Astrocyte (in vitro differentiated cells and primary cell): ENCODE data around the gene CYBC1. TPM values are rescaled to one million over a fixed set of nuclear protein-coding genes. Genes with fewer than 3 reads are reported as not detected.

Experiments
- DNase-seq: peaks from one replicate; pipeline ENCODE4 v3.0.0-alpha.2; 2010; ENCODE audit warnings: low read depth
- FAIRE-seq: peaks from 2 replicates; lab custom pipeline; 2011; peaks lifted over from hg19 to GRCh38; lab: Jason Lieb, UNC
- H2AFZ ChIP-seq: 2 replicates; pipeline ENCODE4 v1.6.0; 2012; ENCODE audit warnings: low read depth, low read length, inconsistent platforms
- H3K27ac ChIP-seq: 2 replicates; pipeline ENCODE4 v1.5.1; 2011; ENCODE audit warnings: low read depth, low read length, inconsistent platforms
- H3K27me3 ChIP-seq: 2 replicates; pipeline ENCODE4 v1.6.0; 2011; ENCODE audit warnings: low read length, inconsistent platforms; ENCODE audit not compliant: insufficient read depth
- H3K36me3 ChIP-seq: 2 replicates; pipeline ENCODE4 v1.5.1; 2011; ENCODE audit warnings: low read length, inconsistent platforms; ENCODE audit not compliant: insufficient read depth
- H3K4me1 ChIP-seq: 2 replicates; pipeline ENCODE4 v1.5.1; 2011; ENCODE audit warnings: low read length, inconsistent platforms; ENCODE audit not compliant: insufficient read depth
- H3K4me2 ChIP-seq: 2 replicates; pipeline ENCODE4 v1.6.0; 2012; ENCODE audit warnings: low read length, inconsistent platforms
- H3K4me3 ChIP-seq: 2 replicates; pipeline ENCODE4 v1.5.1; 2011; ENCODE audit warnings: low read depth, mild to moderate bottlenecking, low read length, inconsistent platforms; ENCODE audit not compliant: insufficient read depth
- H3K79me2 ChIP-seq: 2 replicates; pipeline ENCODE4 v1.6.0; 2012; ENCODE audit warnings: mild to moderate bottlenecking, low read length, inconsistent platforms; ENCODE audit not compliant: insufficient read depth
- H3K9ac ChIP-seq: 2 replicates; pipeline ENCODE4 v1.6.0; 2012; ENCODE audit warnings: mild to moderate bottlenecking, low read length, inconsistent platforms
- H3K9me3 ChIP-seq: 2 replicates; pipeline ENCODE4 v1.5.1; 2012; ENCODE audit warnings: low read depth, mild to moderate bottlenecking, low read length, inconsistent platforms; ENCODE audit not compliant: insufficient read depth
- H4K20me1 ChIP-seq: 2 replicates; pipeline ENCODE4 v1.6.0; 2012; ENCODE audit warnings: low read length, inconsistent platforms; ENCODE audit not compliant: insufficient read depth
- H3K27ac Mint-ChIP-seq: one replicate; pipeline ENCODE4 v1.8.0; 2021; ENCODE audit warnings: mild to moderate bottlenecking, mixed read lengths; ENCODE audit not compliant: unreplicated experiment
- H3K27me3 Mint-ChIP-seq: one replicate; pipeline ENCODE4 v1.8.0; 2021; ENCODE audit warnings: low read depth, mixed read lengths; ENCODE audit not compliant: unreplicated experiment
- H3K36me3 Mint-ChIP-seq: one replicate; pipeline ENCODE4 v1.8.0; 2021; ENCODE audit warnings: low read depth, mixed read lengths; ENCODE audit not compliant: unreplicated experiment
- H3K4me1 Mint-ChIP-seq: one replicate; pipeline ENCODE4 v1.8.0; 2021; ENCODE audit warnings: low read depth, mixed read lengths; ENCODE audit not compliant: unreplicated experiment
- H3K4me3 Mint-ChIP-seq: one replicate; pipeline ENCODE4 v1.8.0; 2021; ENCODE audit warnings: mild to moderate bottlenecking, moderate library complexity, mixed read lengths; ENCODE audit not compliant: unreplicated experiment
- H3K9me3 Mint-ChIP-seq: one replicate; pipeline ENCODE4 v1.8.0; 2021; ENCODE audit warnings: mild to moderate bottlenecking, mixed read lengths; ENCODE audit not compliant: unreplicated experiment
- EZH2 ChIP-seq: IDR thresholded peaks from 2 replicates; pipeline ENCODE4 v1.6.1; 2012; ENCODE audit warnings: mild to moderate bottlenecking, low read length, inconsistent platforms; ENCODE audit not compliant: insufficient read depth
- total RNA-seq: library from RNA; stranded (reverse); gene quantifications from 2 replicates; pipeline ENCODE4 v1.2.1, GENCODE V29; 2021
- TF ChIP-seq, protein P1 (sequence below): IDR thresholded peaks from 2 replicates; pipeline ENCODE4 v1.5.1; 2011; ENCODE audit warnings: low read depth, mild to moderate bottlenecking, inconsistent platforms, low read length, moderate library complexity; ENCODE audit not compliant: insufficient read depth

CYBC1 gene
- total RNA-seq, 1 donor from 2014 or later: 67.3 TPM

DNA sequence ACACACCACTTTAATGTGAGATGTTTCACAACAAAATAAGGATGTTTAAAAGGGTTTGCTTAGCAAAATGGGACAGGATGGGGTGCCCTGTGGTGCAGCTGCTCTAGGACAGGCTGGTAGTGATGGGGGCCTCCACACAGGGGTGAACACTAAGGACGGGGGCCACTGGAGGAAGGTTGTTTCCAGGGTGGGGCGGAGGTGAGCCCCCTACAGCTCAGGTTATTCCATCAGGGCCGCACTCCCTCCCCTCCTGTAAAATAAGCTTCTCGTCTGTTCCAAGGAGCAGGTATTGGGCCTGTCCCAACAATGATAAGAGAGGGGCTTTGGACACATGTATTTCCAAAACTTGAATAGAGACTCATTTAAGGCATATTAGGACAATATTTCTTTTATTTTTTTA, 34.3 kb downstream of the CYBC1 start:
- no peak for DNase-seq
- H3K4me3 ChIP-seq: no peak overlapping the region
- no peak overlapping the region for H3K27ac Mint-ChIP-seq
- peaks cover 2% of the 10 kb centered on the region for H3K4me1 Mint-ChIP-seq
- no peak overlapping the region for H2AFZ ChIP-seq
- H3K27ac ChIP-seq: no peak overlapping the region
- no peak overlapping the region for H3K4me2 ChIP-seq
- H3K27me3 Mint-ChIP-seq: no peaks in the 10 kb centered on the region
- H3K36me3 ChIP-seq: no peaks in the 10 kb centered on the region
- peaks cover 45% of the 10 kb centered on the region for H4K20me1 ChIP-seq
- no peak overlapping the region for H3K4me3 Mint-ChIP-seq
- H3K4me1 ChIP-seq: peaks cover 7% of the 10 kb centered on the region
- no peak for TF ChIP-seq EZH2
- TF ChIP-seq, protein P1, sequence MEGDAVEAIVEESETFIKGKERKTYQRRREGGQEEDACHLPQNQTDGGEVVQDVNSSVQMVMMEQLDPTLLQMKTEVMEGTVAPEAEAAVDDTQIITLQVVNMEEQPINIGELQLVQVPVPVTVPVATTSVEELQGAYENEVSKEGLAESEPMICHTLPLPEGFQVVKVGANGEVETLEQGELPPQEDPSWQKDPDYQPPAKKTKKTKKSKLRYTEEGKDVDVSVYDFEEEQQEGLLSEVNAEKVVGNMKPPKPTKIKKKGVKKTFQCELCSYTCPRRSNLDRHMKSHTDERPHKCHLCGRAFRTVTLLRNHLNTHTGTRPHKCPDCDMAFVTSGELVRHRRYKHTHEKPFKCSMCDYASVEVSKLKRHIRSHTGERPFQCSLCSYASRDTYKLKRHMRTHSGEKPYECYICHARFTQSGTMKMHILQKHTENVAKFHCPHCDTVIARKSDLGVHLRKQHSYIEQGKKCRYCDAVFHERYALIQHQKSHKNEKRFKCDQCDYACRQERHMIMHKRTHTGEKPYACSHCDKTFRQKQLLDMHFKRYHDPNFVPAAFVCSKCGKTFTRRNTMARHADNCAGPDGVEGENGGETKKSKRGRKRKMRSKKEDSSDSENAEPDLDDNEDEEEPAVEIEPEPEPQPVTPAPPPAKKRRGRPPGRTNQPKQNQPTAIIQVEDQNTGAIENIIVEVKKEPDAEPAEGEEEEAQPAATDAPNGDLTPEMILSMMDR: no peak
- no peak overlapping the region for H3K9ac ChIP-seq
- peaks cover 2% of the 10 kb centered on the region for H3K79me2 ChIP-seq
- no peaks in the 10 kb centered on the region for H3K27me3 ChIP-seq
- peaks cover 7% of the 10 kb centered on the region for H3K36me3 Mint-ChIP-seq
- H3K9me3 ChIP-seq: no peaks in the 10 kb centered on the region
- FAIRE-seq: no peak
- no peaks in the 10 kb centered on the region for H3K9me3 Mint-ChIP-seq

DNA sequence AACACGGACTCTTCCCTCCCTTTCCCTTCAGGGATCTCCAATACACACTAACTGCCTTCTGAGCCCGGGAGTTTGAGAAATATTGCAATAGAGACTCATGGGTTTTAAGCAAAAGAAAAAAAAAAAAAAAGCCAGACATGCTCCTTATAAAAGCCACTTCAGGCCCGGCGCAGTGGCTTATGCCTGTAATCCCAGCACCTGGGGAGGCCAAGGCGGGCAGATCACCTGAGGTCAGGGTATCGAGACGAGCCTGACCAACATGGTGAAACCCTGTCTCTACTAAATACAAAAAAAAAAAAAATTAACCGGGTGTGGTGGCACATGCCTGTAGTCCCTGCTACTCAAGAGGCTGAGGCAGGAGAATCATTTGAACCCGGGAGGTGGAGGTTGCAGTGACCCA, 34.8 kb downstream of the CYBC1 start:
- FAIRE-seq: no peak
- no peaks in the 10 kb centered on the region for H3K9me3 Mint-ChIP-seq
- Histone ChIP-seq H3K27me3 (no peaks in the 10 kb centered on the region), H3K4me2 (no peak overlapping the region), H3K79me2 (peaks cover 2% of the 10 kb centered on the region), H4K20me1 (peaks cover 47% of the 10 kb centered on the region), H3K27ac (no peak overlapping the region), H2AFZ (no peak overlapping the region), H3K9me3 (no peaks in the 10 kb centered on the region), H3K9ac (no peak overlapping the region), H3K36me3 (no peaks in the 10 kb centered on the region), H3K4me3 (no peak overlapping the region), H3K4me1 (peaks cover 7% of the 10 kb centered on the region)
- H3K4me1 Mint-ChIP-seq: peaks cover 2% of the 10 kb centered on the region
- H3K36me3 Mint-ChIP-seq: peaks cover 6% of the 10 kb centered on the region
- DNase-seq: no peak
- no peak for TF ChIP-seq EZH2
- no peaks in the 10 kb centered on the region for H3K27me3 Mint-ChIP-seq
- no peak overlapping the region for H3K4me3 Mint-ChIP-seq
- no peak overlapping the region for H3K27ac Mint-ChIP-seq

DNA sequence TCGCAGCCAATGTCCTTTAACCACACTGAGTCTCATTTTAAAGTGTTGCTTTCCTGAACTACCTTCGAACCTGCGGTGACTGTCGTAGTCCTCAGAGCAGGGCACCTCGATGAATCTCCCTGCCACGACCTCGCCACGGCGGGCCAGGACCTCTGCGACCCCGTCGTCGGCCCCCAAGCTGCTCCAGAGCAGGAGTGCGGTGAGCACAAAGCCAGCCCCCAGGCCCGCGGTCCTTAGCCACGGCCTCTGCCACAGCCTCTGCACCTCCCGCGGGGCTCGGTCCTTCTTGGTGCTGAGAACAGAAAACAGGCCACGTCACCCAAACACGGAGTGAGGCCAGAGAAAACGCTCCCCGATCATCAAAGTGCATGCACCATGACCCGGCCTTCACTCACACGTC, 35.2 kb downstream of the CYBC1 start:
- TF ChIP-seq, protein P1: no peak
- TF ChIP-seq EZH2: no peak
- Histone ChIP-seq H4K20me1 (peaks cover 48% of the 10 kb centered on the region), H2AFZ (no peak overlapping the region), H3K9me3 (no peaks in the 10 kb centered on the region), H3K79me2 (peaks cover 2% of the 10 kb centered on the region), H3K9ac (no peak overlapping the region), H3K27me3 (no peaks in the 10 kb centered on the region), H3K27ac (no peak overlapping the region), H3K4me1 (peaks cover 7% of the 10 kb centered on the region), H3K4me2 (no peak overlapping the region), H3K36me3 (no peaks in the 10 kb centered on the region), H3K4me3 (no peak overlapping the region)
- Mint-ChIP-seq H3K27ac (no peak overlapping the region), H3K27me3 (no peaks in the 10 kb centered on the region), H3K36me3 (peaks cover 6% of the 10 kb centered on the region), H3K4me3 (peak overlapping the region; percentile 76), H3K4me1 (peaks cover 2% of the 10 kb centered on the region), H3K9me3 (no peaks in the 10 kb centered on the region)
- no peak for FAIRE-seq
- no peak for DNase-seq
